Spleen (tissue), 7 donors: Measurements from ENCODE around the gene TENT4B.

Source experiments
- POLR2A ChIP-seq, 3 donors: fragments of 450-650 bp; IDR thresholded peaks; one replicate each; pipeline ENCODE4 v1.5.1; 2017; ENCODE audit warnings: antibody characterized with exemption in 3 of 3, mild to moderate bottlenecking in 1 of 3
- POLR2AphosphoS5 ChIP-seq, 3 donors: sonication (generic); formaldehyde crosslinking; IDR thresholded peaks; one replicate each; pipeline ENCODE4 v1.5.1; 2017; ENCODE audit warnings: antibody characterized with exemption in 3 of 3
- TF ChIP-seq, protein P1 (sequence below), 11 experiments: fragments of 200-600 bp in 7 of 11; fragments of 450-650 bp in 4 of 11; sonication (generic) in 4 of 11; IDR thresholded peaks in 8 of 11; conservative IDR thresholded peaks in 3 of 11; 1 replicate in 7 of 11; 2 replicates in 4 of 11; pipeline versions ENCODE4 v1.4.0 to v1.8.0; 2016 to 2021; ENCODE audit warnings: antibody characterized with exemption in 11 of 11, inconsistent platforms in 4 of 11, mild to moderate bottlenecking in 1 of 11
- donor health status: DM: no; HTN: no; CAD: no; lungs with moderate emphysema.
- donor health status: DM: no; HTN: no; CAD: no.
- donor health status: DM: no; HTN: no; CAD: no.

DNA sequence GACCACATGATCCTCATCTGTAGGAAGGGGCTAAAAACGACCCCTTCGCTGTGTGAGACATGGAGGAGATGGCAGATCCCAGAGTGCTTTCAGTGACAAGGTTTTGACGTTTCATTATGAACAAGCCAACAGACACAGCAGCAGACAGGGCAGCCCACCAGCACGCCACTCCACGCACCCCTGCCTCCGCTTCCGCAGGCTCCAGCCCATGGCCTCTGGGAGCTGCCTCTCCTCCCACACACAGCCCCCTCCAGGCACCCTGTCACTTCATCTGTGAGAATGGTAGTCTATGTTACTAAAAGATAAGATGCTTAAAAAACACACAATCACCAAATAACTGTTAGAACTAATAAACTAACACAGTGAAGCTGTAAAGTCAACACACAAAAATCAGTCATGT is 101.0 kb downstream of the TENT4B start:
- TF ChIP-seq, protein P1, sequence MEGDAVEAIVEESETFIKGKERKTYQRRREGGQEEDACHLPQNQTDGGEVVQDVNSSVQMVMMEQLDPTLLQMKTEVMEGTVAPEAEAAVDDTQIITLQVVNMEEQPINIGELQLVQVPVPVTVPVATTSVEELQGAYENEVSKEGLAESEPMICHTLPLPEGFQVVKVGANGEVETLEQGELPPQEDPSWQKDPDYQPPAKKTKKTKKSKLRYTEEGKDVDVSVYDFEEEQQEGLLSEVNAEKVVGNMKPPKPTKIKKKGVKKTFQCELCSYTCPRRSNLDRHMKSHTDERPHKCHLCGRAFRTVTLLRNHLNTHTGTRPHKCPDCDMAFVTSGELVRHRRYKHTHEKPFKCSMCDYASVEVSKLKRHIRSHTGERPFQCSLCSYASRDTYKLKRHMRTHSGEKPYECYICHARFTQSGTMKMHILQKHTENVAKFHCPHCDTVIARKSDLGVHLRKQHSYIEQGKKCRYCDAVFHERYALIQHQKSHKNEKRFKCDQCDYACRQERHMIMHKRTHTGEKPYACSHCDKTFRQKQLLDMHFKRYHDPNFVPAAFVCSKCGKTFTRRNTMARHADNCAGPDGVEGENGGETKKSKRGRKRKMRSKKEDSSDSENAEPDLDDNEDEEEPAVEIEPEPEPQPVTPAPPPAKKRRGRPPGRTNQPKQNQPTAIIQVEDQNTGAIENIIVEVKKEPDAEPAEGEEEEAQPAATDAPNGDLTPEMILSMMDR (IDR thresholded peaks at IDR 0.05 in 8 of 11, conservative IDR thresholded peaks at IDR 0.05 in 3 of 11): no peak
- TF ChIP-seq POLR2A (IDR thresholded peaks at IDR 0.05) (no peak), POLR2AphosphoS5 (IDR thresholded peaks at IDR 0.05) (peak in 2 of 3 donors; percentile 38 to 44)
